PC-3 (cell line): ENCODE results near the gene ATXN7L2.
A peak's percentile ranks its signal among the peaks of the same experiment; 100 is the strongest.

Experiments used
- CTCF ChIP-seq: fragments of 300-600 bp; sonication (generic); conservative IDR thresholded peaks from 2 replicates; pipeline ENCODE4 v1.5.1; 2017; ENCODE audit warnings: antibody characterized with exemption, low read depth, mild to moderate bottlenecking, low read length
- EZH2 ChIP-seq: fragments of 300-600 bp; sonication (generic); IDR thresholded peaks from one replicate; pipeline ENCODE4 v1.6.1; 2017; ENCODE audit warnings: antibody characterized with exemption, mild to moderate bottlenecking, low read length; ENCODE audit not compliant: unreplicated experiment
- EZH2phosphoT487 ChIP-seq: fragments of 300-600 bp; sonication (generic); IDR thresholded peaks from 2 replicates; pipeline ENCODE4 v1.6.1; 2018; ENCODE audit warnings: mild to moderate bottlenecking, antibody characterized with exemption, low read length, borderline replicate concordance

GRCh38 chr1:109499661-109500536 lies 16.2 kb downstream of the ATXN7L2 start:
- peak; percentile 77 for TF ChIP-seq CTCF
- no peak for TF ChIP-seq EZH2phosphoT487
- TF ChIP-seq EZH2 = no peak
